EH (cell line): ENCODE data around the gene PAK1.
A peak's percentile ranks its signal among the peaks of the same experiment; 100 is the strongest.
"Not testable (repeated sequence)": the region's sequence is repeated elsewhere in the genome, so short reads cannot be mapped to it uniquely, and the experiment has no call there.

Experiments used
- DNase-seq: peaks from one replicate; pipeline ENCODE4 v3.0.0-alpha.2; 2015; ENCODE audit warnings: low read depth

The PAK1 gene

DNA sequence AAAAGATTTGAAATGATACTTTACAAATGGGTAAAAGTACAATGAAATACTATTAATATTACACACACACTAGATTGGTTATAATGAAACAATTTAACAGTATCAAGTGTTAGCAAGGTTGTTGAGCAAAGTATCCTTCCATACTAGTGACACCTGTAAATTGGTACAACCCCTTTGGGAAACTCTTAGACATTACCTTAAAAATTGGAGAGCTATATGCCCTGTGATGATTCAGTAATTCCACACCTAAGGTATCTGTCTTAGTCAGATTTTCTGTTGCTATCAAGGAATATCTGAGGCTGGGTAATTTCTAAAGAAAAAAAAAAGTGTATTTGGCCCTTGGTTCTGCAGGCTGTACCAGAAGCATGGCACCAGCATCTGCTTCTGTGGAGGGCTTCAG, 165.1 kb downstream of the PAK1 start:
- no peak for DNase-seq

DNA sequence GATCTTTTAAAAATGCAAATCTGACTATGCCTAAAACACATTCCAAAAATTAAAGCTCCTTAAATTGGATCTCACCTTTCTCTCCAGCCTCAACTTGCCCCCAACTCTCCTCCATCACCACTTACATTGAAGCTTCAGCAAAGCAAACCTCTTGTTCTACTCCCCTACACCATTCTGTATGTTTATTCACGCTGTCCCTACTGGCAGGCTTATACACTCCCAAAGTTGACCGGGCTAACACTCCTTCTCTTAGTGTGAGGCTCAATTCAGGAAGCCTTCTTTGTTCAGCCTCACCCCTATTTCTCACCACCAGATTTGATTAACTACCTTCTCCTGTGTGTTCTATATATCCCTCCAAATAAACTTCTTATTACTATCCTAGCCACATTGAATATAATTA, 170.6 kb downstream of the PAK1 start:
- no peak for DNase-seq

DNA sequence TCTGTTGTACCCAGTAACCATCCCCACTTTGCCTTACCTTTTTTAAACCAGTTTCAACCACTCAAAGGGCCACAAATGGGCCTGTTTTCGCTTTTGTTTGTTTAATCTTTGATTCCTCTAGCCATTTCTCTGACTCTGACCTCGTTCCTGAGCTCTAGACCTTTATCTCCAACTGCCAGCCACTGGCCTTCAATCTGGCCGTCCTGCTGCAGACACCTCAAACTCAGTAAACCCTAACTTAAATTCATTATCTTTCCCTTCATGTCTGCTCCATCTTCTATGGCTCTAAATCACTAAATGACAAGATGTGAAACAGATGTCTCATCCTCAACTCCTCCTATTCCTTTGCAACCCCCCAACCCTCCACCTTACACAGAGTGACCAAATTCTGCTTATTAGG, 171.1 kb downstream of the PAK1 start:
- no peak for DNase-seq

DNA sequence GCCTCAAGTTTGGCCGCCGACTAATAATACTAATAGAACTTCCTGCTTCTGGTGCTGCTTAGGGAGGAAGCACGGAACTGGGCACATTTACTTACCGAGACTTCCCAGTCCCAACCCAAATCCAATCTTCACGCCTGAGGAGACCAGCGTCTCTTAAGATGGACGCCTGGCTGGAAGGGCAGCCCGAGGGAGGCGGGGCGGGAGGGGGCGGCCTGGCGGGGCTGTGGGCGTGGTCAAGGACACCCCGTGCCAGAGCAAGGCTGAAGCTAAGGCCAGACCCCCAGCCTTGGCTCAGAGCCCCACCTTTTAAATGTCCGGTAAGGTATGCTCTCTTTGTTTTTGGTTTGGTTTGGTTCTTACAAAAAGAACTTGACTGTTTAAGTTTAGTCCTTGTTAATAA, 172.4 kb downstream of the PAK1 start, which contains the start of gene GDPD4:
GDPD4 (minus strand) TSS at position 177 of the 400 bp plus-strand sequence. CDS start 16,549 bp downstream, outside the sequence.
- DNase-seq, result no peak

DNA sequence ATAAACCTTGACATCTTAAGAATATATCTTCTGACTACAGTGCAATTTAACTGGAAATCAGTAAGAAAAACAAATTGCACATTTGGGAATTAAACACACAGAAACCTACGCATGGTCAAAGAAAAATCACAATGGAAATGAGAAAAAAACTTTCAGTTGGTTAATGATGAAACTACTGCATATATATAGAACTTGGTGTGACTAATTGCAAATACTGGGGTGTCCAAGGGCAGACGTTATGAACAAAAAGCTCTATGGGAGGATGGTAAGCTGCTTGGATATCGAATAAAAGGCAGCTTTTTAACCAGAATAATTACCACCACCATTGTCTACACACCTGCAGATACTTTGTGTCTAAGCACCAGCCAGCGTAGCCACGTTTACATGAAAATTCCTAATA, 173.2 kb downstream of the PAK1 start:
- DNase-seq, result no peak

DNA sequence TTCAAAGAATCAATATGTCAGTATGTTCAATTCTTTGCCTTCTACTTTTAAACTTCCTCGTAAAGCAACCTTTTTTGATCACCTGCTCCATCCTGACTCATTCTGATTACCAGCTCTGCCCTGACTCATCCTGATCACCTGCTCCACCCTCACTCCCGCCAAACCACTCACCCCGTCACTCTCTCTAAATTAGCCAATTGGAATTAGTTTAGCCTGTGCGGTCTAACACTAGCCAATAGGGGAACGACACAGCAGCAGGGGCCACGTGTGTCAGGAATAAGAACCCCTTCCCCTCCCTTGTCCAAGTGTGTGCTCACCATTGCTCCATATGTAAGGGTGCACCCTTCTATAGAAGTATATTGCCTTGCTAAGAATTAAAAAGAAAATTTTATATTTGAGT, 173.9 kb downstream of the PAK1 start:
- DNase-seq, result not testable (repeated sequence)

DNA sequence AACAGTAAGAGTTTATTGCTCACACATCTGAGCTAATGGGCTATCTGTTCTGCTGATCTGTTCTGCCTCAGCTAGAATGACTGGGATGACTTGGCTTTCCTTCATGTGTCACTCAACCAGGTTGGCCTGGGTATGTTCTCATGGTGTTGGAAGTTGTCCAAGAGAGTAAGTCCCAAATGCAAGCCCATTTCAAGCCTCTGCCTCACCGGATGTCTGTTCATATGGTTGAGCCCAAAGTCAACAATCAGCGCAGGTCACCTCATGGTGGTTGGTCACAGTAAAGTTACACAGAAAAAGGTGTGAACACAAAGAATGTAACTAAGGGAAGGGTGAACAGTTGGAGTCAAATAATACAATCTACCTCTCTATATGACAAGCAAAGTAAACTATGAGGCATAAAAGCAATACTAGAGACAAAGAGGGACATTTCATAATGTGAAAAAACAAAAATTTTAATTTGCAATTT, 174.3 kb downstream of the PAK1 start:
- DNase-seq, result peak; percentile 25

DNA sequence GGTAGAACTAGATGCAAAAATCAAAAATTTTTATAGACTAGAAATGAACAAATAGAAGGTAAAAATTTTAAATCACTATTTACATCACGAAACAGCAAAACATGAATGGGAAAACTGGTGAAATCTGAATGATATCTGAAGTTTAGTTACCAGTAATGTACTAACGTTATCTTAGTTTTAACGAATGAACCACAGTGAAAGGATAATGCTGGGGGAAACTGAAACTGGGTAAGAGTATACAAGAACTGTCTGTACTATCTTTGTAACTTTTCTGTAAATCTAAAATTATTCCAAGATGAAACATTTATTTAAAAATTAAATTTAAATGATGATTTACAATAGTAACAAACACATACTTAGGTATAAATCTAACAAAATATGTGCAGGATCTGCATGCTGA, 179.9 kb downstream of the PAK1 start:
- no peak for DNase-seq

DNA sequence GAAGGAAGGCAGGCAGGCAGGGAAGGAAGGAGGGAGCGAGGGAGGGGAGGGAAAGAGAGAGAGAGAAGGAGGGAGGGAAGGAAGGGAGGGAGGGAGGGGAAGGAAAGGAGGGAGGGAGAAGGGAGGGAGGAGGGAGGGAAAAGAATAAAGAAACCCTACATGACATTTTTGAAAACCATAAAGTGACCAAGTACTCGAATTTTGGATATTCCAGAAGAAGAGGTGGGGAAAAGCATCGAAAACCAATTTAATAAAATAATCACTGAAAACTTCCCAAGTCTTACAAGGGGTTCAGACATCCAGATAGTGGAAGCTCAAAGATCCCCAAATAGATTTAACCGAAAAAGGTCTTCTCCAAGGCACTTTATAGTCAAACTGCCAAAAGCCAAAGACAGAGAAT, 184.2 kb downstream of the PAK1 start:
- DNase-seq, result no peak

DNA sequence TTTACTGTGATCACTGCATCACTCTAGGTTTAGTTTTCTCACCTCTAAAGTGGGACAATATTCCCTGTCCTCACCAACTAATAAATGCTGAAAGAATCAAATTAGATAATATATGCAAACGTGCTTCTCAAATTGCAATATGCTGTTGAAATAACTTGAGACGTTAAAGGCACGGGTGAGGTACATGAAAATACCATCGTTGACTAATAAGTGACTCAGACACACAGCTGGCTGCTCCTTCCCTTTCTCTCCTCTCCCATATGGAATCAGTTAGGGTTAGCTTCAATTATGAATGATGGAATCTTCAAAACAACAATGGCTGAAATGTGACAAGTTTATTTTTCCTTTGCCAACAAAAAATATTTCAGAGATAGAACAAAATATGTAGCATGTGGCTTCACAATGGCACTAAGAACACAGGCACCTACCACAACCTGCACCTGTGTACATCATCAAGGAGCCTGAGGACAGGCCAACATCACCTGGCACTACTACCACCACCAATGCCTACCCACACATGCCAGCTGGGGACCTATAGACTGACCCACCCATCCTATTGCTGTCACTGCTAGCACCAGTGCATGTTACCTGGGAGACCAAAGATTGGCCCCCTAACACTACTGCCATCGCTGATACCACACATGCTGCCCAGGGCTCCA, 186.2 kb downstream of the PAK1 start:
- DNase-seq, result peak; percentile 94

DNA sequence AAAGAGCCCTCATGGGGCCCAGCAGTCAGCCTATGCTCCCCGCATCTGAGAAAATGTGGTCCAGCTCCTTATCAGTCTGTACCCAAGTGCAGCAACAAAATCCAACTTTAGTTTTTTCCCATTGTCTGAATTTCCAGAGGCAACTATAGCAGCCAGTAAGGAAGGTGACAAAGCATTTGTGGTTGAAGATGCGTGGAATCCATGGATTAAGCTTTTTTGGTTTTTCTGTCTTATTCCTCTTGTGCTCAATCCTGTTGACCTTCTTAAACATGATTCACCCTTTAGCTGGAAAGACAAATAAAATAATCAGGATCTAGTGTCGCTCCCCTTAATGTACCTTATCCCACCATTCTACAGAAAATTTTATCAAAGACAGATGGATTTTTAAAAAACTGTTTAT, 186.8 kb downstream of the PAK1 start:
- peak; percentile 30 for DNase-seq

DNA sequence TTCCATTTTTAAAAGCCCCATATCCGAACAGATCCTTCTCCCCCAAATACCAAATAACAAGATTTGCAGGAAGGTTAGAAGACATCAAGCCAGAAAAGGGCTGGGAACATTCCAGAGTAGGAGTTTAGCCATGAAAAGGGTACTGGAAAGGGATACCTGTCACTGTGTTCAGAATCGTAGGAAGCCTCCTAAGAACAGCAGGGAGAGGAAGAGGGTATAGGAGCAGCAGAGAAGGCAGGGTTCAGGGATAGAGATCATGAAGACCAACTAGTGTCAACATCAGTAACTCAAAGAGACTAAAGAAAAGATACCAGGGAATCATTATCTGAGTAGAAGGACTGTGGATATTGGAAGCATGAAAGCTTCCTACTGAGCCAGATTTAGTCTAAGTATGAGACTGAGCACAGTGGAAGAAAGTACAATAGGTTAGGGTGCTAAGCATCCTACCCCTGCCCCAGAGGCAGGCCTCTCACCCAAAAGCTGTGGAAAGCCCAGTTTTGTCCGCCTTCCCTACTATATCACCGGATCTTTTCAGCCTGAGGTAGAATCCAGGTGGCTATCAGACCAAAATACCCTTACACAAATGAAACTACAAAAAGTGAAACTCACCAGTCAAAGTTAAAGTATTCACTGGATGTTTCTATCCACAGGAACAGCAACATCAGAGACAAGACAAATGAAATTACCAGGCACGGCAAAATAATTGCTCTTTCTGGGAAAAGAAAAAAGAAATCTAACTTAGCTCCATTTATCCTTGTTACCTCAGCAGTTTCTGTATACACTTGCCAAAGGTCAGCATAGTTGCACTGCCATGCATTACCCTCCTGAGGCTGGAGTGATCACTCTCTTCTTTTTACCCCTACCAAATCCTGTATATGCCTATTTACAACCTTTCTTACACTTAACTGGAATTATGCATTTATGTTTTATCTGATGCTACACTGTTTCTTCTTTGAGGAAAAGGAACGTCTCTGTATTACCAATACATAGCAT, 189.1 kb downstream of the PAK1 start:
- DNase-seq, result no peak

DNA sequence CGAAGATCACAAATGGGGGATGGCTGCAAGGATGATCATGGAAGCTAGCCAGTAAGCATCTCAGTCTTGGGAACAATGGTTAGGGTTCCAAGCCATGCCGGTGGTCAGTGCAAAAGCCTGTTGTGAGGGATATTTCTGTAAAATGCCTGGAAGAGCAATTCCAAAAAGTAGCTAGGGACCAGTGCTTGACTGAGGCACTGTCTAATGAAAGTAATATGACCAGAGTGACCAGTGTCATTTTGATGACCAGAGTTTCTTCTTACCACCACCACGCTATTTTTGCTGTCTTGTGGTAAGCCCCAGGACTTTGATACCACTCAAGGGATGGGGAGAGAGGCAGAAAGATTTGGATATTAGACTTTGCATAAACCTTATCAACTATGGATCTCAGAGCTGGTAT, 190.8 kb downstream of the PAK1 start:
- peak; percentile 6 for DNase-seq

DNA sequence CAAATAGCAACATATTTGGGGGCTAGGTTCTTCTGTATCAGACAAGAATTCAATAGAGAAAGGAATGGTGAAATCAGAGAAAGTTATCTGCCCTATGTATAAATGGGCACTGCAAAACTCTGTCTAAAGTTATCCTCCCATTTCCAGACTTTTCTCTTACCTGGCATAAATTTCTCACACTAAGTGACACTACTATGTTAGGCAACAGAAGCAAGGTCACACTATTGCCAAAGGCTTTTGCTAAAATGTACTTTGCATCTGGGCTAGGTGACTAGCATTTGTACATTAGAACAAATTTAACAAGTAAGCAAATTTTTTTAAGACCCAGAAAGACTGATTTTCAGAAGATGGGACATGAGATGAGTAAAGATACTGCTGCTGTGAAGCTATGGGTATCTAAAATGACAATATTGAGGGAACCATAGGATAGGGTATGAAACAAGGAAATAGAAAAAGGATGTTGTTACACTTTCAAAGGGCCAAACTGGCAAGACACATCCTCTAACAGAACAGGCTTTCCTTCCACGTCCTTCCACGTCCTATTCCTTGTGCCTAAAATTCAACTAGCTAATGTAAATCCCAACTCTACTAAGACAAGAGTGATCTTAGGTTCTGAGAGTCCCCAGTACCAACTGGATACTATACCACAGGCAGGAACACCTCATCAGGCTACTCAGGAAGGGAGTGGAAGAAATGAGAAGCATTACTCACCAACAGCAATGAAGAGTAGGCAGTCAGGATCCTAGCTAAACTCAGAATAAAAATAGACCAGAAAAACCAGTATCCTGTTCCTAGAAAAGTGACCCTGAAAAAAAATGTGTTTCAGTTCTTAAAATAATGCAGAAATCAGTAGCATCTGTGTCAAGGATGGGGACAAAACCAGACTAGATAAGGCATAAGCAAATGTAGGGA, 195.0 kb downstream of the PAK1 start:
- peak; percentile 59 for DNase-seq

DNA sequence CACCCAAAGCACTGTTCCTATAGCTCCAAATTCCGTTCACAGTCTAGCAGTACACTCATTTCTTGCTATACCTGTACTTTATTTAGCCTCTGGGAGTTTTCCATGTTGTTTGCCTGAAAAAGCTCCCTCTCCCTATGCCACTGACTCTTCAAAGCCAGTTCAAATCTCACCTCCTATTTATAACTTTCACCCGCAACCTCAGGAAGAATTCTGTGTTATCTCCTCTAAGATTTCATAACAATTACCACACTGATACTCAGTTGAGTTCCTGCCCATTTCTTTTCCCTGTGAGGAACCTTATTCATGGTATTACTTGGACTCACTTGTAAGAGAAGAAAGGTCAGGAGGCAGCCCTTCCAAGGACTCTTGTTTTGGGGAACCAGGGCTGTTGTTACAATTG, 197.6 kb downstream of the PAK1 start:
- DNase-seq, result no peak
